ENCODE data around the gene MKX.

Gene MKX

GRCh38 chr10:27741173-27742091, 4.2 kb downstream of the MKX start:
- TF ChIP-seq CTCF (IDR thresholded peaks at IDR 0.05; ENCODE audit: low read depth, low read length, missing control alignments) = no peak
- no peak overlapping the region for H3K4me3 ChIP-seq (ENCODE audit: low read depth, low read length)
- no peak for DNase-seq (ENCODE audit: low read depth)

- TF ChIP-seq CTCF (IDR thresholded peaks at IDR 0.05; ENCODE audit: low read depth, low read length, missing control alignments) = no peak
- no peak for DNase-seq (ENCODE audit: low read depth)
- H3K4me3 ChIP-seq (ENCODE audit: low read depth, low read length) = no peak overlapping the region
These were observed 9.2 kb downstream of the MKX start for GRCh38 chr10:27736396-27736795.

DNA sequence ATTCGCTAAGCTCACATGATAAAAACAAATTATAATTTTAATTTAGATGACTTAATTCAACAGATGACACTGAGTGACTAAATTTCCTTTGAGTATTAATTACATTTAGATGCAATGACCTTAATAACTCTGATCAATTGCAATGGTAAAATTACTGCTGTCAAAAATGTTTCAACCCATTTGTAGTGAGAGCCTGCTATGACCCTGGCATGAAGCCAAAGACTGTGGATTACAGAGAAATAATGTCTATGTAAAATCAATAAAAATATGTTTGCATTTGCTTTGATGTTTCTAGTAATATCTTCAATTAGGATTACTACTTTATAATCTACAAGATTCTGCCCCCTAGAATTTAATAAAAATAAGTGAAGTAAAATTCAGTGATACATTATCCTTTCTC, 15.6 kb downstream of the MKX start:
- TF ChIP-seq CTCF (IDR thresholded peaks at IDR 0.05; ENCODE audit: low read depth, low read length, missing control alignments) = no peak
- no peak for DNase-seq (ENCODE audit: low read depth)
- H3K4me3 ChIP-seq (ENCODE audit: low read depth, low read length) = no peak overlapping the region

- no peak overlapping the region for H3K4me3 ChIP-seq (ENCODE audit: low read depth, low read length)
- DNase-seq (ENCODE audit: low read depth) = no peak
- TF ChIP-seq CTCF (IDR thresholded peaks at IDR 0.05; ENCODE audit: low read depth, low read length, missing control alignments) = no peak
These were observed 17.3 kb downstream of the MKX start for GRCh38 chr10:27728338-27728737.

DNA sequence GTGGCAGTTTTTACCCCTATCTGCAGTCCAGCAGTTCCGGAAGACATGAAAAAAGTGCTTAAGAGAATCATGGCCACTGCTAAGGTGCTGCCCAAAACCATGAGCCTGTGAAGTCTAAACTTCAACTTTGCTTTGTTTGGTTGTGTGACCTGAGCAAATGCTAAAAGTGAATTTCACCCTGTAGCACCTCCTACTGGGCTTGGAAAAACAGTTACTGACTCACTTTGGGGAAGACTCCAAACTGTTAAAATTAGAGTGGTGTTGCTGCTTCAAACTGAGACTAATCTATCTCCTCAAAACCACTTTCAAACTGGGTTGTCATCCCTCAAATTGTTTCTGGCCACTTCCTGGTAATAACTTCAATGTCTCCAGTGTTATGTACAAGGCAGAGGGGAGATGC, 21.3 kb downstream of the MKX start:
- peak; percentile 14 for TF ChIP-seq CTCF (IDR thresholded peaks at IDR 0.05; ENCODE audit: low read depth, low read length, missing control alignments)
- DNase-seq (ENCODE audit: low read depth) = no peak
- H3K4me3 ChIP-seq (ENCODE audit: low read depth, low read length) = no peak overlapping the region

DNA sequence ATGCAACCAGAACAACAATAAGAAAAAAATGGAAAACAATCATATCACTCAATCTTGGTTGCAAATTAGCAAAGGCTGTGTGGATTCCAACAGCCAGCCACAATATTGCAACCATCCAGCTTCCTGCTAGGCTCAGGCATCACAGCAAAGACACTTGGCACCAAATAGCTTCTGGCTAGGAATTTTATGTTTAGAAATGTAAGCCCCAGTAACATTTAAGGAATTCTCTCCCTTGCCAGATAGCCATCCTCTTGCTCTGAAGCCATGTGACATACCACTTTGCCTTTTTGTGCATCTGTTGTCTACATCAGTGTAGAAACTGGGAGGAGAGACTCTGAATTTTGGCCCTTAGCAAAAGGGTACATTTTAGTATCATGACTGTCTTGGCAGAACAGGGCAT, 22.2 kb downstream of the MKX start:
- no peak for TF ChIP-seq CTCF (IDR thresholded peaks at IDR 0.05; ENCODE audit: low read depth, low read length, missing control alignments)
- no peak overlapping the region for H3K4me3 ChIP-seq (ENCODE audit: low read depth, low read length)
- DNase-seq (ENCODE audit: low read depth) = no peak

DNA sequence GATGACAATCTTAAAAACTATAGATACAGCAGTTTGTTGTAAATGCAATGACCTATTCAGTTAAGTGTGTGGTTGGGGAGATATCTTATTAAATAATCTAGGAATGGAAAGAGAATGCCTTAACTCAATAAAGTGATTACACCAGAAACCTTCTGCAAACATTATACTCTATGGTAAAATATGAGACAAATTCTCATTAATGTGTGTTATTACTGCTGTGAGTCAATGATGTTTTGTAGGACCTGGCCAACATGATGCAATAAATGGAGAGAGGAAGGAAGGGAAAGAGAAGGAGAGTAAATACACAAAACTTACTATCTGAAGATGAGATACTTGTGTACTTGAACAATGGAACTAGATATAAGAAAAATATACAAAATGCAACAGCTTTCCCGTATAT, 25.1 kb downstream of the MKX start:
- no peak for TF ChIP-seq CTCF (IDR thresholded peaks at IDR 0.05; ENCODE audit: low read depth, low read length, missing control alignments)
- DNase-seq (ENCODE audit: low read depth) = no peak
- H3K4me3 ChIP-seq (ENCODE audit: low read depth, low read length) = no peak overlapping the region

All from GM12864 (cell line).